NCI-H526 (cell line): Measurements from ENCODE around the gene HS3ST6.
"Not testable (repeated sequence)": the region's sequence is repeated elsewhere in the genome, so short reads cannot be mapped to it uniquely, and the experiment has no call there.

Experiments
- DNase-seq, 2 experiments: peaks; one replicate each; lab custom pipeline; 2025; lab: John Stamatoyannopoulos, UW

Gene HS3ST6

DNA sequence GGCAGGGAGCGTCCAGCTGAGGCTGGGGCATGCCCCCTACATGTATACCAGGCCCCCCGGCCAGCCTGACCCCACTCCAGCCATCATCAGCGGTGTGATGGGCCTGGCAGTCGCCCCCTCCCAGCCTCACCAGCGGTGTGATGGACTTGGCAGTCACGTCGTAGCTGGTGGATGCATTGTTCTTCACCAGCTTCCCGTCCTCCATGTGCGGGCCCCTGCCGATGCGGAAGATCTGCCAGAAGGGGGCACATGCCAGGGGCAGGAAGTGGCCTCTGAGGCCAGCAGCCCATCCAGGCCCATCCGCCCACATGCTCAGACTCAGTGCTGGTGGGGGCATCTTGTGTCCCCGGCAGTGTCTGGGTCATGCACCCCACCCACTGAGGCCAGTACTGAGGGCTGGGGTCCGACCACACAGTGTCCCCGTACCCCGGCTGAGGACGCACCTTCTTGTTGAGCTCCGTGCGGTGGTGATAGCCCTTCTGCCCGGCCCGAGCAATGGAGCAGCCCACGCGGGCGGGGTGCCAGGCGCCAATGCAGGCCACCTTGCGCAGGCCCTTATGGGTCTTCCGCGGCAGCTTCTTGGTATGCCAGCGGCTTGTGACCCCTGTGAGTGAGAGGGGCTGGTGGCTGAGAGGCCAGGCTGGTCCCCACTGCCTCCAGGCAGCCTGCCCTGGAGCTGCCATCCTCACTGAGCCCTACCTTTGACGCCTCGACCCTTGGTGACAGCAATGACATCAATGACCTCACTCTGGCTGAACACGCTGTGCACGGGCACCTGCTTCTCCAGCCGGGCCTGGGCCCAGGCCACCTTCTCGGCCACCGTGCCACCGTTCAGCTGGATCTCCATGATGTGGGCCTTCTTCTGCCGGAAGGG is 28.5 kb upstream of the HS3ST6 start:
- DNase-seq: no peak

DNA sequence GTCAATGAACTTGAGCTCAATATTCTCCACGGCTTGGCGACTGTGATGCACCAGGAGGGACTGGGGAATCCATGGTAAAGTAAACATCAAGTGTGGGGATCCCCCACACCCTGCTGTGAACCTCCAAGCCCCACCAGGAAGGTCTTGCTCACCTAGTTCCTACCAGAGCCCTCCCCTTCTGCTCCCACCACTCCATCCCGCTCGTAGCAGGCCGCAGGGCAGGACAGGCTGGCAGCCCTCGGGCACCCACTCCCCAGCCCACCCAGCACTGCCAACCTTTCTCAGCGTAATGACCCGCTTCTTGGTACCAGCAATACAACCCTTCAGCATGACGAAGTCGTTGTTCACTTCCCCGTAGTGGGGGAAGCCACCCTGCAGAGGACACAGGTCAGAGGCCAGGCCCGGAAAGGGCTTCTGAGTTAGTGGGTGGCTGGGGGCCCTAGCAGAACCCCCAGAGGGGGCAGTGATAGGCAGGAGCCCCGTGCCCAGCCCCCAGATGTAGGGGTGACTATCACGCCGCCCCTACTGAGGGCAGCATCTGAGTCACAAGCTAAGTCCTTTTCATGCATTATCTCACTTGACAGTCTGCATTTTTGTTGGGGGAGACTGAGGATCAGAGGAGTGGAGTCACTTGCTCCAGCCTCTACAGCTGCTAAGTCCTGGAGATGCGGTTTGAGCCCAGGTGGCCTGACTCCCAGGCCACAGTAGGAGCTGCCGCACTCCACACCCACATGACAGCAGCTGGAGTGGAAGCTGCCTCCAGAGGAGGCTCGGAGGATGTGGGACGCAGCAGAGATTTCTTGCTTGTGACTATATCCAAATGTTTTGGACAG is 27.6 kb upstream of the HS3ST6 start:
- DNase-seq: no peak

DNA sequence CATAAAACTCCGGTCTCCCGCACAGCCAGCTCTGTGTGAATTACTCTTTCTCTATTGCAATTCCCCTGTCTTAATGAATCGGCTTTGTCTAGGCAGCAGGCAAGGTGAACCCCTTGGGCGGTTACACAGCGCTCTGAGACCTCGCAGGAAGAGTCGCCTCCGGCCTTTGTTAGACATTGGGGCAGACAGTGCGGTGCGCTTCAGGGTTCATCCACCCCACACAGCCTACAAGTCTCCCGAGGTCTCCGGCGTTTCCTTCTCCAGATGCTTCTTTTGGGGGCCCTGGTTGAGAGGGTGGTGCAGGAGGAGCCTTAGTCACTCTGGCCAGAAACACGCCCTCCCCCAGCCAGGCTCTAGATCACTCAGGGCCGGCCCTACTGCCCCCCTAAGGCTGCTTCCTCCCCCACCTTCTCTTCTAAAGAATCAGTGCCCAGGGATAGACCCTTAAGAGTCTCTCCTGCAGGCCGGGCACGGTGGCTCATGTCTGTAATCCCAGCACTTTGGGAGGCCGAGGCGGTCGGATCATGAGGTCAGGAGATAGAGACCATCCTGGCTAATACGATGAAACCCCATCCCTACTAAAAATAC is 26.5 kb upstream of the HS3ST6 start:
- no peak for DNase-seq

DNA sequence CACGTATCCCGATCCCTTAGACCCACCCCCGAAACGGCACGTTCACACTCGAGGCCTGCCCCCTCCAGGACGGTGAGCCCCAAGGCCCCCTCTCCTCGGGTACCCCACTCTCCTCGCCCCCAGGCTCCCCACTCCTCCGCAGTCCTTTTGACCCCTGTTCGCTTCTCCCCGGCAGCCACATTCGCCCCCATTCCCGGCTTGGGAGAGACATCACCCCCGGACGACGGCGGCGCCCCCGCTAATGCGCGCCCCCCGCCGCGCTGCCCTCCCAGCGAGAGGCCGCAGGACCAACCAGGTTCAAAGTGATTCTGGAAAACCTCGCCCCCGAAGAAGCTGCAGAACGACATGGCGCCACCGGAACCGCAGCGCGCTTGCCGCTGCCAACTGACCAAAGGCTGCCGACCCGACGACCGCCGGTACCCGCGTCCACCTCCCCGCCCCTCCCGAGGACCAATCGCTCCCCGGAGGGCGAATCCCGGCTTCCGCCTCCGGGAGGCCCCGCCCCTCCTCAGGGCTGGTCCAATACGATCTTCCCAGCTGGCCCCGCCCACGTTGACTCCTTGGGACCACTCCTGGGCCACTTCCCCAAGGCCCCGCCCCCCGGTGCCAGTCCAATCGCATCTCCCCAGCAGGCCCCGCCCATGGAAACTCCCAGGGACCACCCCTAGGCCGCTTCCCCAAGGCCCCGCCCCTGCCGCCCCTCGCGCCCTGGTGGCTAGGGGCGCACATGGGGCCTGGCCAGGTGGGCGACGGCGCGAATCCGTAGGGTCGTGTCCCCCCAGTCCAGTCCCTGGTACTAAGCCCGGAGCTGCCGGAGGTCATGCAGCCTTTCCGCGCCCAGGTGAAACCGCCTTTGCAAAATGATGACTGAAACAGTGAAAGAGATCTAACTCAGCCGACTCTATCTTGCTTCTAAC is 24.9 kb upstream of the HS3ST6 start, which contains the start of gene MSRB1:
Gene MSRB1 (minus strand): TSS at position 390 of the 917 bp plus-strand sequence. CDS start 43 bp downstream, at position 347.
- DNase-seq: peak; percentile 88 to 99

DNA sequence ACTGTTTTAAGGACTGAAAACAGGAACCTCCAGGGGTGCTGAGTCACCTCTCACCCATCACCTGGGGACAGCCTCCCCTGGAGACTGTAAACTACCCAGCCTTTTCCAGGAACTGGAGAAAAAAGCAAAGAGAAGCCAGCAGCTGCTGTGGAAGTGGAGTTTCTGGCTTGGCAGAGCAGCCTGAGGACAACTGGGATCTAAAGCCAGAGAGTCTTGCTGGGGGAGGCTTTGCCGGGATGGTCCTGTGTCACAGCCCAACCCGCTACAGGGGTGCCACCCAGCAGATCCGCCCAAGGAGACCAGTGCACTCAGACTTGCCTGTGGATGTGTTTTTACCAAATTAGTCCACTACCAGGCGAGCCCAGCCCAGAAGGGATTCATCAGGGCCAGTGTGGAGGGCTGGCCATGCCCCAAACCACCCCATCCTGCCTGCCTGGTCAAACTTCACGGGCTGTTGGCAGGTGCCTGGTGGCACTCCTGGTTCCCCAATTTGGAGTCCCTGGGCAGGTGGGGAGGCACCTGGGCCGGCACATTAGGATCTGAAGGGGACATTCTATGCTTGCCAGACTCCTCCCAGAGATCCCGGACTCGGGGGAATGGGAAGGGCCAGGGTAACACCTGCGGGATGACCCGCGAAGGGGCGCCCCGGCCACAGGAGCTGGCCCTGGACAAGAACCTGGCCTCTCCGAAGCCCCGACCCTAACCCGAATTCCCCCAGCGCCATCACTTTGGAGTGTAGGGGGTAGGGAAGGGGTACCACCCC is 24.0 kb upstream of the HS3ST6 start:
- DNase-seq: no peak

DNA sequence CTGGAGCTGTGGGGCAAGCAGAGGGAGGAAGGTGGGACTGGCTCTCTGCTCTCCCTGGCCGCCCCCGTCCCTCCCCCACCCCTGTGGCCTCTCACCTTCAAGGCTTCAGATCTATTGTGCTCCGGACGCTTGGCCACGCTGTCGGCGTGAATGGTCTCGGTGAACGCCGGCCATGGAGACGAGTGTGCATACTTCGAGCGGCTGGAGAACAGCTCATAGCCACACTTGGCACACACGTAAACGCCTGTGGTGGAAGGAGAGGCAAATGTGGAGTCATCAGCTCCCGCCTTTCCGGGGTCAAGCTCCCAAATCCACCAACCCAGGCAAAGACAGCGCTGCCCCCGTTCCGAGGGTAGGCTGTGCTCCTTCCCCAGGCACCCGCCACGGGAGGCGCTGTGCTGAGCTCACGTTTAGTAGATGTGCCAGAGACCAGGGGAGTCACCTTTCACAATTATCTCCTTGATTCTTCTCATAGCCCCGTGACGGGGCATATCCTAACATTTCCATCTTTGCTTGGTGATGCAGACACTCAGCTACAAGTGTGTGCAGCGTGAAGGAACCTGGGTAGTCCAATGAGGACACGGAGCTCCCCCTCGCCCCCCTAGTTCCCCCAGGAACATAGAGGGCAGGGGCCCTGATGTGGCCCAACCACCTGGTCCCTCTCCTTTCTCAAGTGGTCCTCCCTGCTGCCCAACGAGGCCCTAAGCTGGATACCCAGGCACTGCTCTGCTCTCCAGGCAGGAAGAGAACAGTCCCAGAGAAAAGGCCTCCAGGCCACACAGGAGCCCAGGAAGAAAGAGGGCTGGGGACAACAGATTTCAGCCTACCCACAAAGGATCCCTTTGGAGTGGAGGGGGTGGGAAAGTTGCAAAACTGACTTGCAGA is 23.2 kb upstream of the HS3ST6 start:
- DNase-seq: peak in 1 of 2 experiments; percentile 66

DNA sequence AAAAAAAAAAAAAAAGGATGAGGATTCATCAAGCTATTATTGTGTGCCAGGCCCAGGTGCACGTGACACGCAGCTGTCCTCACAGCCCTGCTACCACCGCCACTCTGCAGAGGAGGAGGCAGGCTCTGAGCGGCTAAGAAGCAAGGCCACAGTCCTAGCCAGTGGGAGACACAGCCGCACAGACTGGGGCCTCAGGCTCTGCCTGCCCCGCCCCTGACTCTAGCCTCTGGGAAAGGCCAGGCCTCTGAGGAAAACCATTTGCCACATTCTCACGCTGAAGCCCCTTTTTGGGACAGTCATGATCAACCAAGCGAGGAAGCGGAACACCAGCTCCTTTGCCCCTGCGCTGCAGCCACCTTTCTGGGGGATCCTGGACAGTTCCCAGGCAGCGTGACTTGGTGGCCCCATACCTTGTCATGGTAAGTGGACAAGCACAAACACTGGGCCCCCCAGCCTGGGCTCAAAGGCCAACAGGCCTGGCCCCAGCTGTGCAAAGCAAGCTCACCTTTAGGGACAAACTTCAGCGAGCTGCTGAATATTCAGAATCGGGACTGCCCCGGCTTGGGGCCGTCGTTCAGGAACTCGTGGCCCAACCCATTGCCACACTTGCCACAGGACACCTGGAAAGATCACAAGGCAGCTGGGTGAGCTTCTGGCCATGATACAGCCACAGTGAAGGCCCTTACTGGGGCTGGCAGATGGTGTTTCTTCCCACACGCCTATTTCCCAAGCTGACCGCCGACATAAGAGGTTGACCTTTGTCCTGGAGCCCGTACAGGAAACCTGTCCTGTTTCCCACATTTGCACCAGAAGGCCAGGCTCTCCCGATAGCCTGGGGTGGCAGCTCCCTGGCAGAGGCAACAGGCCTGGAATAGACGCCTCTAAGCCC is 22.3 kb upstream of the HS3ST6 start:
- no peak for DNase-seq

DNA sequence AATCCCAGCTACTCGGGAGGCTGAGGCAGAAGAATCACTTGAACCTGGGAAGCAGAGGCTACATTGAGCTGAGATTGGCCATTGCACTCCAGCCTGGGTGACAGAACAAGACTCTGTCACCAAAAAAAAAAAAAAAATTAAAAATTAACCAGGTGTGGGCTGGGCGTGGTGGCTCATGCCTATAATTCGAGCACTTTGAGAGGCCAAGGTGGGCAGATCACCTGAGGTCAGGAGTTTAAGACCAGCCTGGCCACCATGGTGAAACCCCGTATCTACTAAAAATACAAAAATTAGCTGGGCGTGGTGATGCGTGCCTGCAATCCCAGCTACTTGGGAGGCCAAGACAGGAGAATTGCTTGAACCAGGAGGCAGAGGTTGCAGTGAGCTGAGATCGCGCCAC is 21.6 kb upstream of the HS3ST6 start:
- not testable (repeated sequence) for DNase-seq

DNA sequence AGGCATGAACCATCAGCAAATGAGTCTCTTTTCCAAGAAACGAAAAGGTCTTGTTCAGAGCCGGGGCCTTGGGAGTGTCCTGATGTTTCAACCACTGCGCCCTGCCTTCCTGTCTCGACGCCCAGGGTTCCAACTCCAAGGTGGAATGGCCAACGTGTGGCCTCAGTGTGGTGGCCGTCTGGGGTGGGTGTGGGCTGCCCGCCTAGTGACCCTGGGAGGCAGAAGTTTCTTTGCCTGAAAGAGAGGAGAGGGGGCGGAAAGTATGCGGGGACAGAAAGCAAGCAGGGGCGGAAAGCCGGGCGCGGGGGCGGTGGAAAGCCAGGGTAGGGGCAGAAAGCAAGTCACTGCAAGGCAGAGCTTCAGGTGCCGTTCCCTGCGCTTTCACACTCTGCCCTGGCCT is 20.7 kb upstream of the HS3ST6 start:
- DNase-seq: no peak

DNA sequence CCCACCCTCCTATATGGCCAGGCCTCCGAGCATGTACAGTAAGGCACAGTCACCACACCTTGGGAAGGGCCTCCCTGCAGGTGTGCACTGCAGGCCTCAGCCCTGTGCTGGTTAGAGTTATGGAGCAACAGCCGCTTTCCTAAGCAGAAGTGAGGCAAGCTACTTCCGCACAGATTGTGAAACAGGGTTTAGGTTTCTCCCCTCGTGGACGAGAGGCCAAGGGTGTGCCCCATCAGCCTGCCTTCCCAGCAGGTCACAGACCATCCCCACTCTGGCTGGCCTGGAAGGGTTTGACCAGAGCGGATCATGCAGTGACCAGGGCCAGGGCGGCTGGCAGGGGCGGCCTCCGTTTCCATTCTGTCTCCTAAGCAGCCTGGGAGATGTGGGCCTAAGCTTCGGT is 20.1 kb upstream of the HS3ST6 start:
- no peak for DNase-seq

DNA sequence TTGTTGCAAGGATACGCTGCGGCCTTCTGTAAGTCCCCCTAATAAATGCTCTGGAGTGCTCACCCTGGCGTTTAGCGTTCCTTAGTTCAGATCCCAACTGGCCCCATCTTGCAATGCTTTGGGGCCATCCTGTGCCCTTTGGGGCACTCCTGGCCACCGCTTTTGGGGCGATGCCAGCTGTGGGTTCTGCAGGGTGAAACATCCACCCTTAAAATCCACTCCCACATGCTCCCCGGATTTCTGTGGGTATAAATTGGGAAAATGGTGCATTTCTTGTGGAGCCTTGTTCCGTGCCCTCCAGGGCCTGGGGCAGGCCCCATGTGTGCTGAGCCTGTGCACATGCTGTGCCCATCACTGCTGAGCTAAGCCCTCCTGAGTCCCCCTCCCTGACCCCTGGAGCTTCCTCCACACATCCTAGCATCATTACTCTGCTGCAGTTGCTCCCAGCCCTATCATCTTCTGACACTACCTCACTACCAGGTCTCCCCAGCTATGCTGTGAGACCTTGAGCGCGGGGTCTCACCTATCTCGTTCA is 18.8 kb upstream of the HS3ST6 start:
- no peak for DNase-seq

DNA sequence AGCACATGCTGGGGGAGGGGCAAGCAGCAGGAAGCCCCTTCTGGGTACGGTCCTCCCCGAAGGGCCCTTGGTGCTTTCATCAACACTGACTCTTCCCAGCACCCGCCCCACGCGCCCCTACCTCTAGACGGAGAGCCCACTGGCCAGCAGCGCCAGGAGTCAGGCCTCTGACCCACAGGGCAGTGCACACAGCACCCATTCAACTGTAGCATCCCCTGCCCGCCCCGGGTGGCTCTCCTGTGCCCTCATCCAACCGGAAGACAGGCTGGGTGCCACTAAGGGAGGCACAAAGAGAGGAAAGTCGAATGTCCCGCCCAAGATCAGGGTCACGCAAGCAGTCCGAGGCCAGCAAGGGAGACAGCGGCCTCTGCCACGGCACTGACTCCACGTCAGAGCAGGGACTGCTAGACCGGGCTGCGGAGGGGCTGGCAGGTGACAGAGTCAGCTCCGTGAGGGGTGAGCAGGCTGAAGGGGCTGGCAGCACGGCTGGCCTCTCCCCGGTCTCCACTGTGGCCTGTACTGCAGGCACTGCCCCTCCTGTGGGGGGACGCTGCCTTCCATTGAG is 15.0 kb upstream of the HS3ST6 start:
- no peak for DNase-seq

DNA sequence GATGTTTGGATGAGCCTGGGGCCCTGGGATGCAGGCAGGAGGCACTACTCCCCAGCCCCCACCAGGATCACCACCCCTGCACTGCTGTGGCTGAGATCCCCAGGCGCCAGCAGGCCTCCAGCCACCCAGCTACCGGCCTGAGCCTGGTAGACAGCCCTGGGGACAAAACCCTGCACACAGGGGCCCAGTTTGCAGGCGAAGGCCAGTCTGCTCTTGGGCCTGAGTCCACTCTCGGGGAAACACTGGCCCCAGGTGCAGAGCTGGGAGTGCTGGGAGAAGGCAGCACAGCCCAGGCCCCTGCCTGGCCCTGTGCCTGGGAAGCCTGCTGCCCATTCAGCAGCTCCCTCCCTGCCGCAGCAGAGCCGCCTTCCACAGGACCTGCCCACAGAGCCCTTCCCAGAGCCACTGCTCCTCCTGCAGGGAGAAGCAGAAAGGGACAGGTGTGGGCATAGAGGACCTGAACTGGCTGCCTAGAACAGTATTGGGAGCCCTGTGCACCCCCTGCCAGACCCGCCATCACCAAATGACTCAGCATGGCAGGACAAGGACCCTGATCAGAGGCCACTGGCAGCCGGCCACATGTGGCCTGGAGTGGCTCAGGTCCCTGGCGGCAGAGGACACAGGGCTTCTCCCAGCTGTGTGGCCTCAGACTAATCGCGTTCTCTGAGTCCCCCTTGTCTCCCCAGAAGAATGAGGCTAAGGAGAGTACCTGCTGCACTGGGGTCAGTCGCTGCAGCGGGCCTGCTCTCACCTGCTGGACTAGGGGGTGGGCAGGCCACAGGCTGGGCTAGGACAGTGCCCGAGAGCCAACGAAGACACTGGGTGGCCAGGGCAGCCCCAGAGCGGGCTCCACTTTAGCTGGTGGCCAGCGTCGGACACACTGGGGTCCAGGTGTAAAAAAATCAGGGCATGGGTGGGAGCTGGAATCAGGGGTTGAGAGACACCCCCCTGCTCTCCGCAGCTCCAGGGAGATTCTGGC is 14.1 kb upstream of the HS3ST6 start:
- no peak for DNase-seq

DNA sequence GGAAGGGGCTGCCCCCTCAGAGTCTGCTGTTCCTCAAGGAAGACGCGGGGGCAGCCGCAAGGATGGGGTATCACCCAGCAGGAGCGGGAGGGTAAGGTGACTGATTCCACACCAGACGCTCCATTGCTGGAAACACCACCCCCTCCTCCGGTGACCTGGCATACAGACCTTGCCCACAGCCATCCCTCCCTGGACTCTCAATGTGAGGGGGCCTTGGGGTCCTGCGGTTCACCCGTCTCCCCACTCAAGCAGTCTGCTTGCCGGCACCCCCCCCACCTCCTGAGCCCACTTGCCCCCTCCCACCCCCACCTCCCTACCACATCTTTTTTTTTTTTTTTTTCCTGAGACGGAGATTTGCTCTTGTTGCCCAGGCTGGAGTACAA is 12.1 kb upstream of the HS3ST6 start:
- DNase-seq: no peak

DNA sequence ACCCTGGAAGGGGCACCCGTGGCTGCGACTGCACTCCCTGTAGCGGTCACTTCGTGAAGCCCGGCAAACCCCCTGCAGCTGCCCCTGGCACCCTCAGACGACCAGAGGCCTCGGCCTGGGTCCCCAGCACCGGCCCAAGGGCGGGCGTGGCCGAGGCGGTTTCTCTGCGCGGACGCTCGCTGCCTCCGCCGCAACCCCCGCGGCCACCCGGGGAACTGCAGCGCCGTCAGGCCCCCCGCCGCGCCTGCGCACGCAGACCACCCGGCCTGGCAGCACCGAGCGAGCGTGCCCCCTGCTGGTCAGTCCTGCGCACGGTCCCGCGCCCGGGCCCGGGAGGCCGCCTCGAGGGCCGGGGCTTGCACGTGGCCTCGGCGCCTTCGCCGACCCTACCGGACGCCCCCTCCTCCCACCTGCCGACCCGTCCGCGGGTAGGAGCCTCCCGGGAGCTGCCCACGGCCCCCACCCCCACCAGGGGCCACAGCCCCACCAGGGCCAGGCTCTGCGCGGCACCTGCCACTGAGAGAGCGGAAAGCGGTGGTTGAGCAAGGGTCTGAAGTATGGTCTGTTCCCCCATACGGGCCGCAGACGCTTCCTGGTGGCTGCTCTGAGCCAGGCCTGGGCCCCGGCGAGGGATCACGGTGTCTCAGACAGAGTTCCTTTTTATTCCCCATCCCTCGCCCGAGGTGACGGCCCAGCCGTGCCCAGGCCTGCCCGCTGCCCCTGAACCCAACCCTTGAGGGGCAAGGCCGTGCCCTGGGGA is 11.5 kb upstream of the HS3ST6 start:
- peak in 1 of 2 experiments; percentile 85 for DNase-seq

DNA sequence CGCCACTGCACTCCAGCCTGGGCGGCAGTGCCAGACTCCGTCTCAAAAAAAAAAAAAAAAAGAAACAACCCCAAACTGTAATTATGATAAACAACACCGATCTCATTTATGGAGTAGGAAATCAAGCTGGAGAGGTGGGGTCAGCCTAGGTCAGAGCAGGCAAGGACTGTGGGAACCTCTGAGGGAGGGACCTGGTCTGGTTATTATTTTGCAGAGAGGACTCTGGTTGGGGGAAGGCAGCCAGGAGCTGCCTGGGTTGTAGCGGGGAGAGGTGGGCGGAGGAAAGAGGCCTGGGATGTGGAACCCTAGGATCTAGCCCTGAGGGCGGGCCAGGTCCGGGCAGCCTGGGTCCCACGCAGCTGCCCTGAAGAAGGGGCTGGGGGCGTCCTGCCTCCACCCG is 10.9 kb upstream of the HS3ST6 start:
- DNase-seq: peak in 1 of 2 experiments; percentile 29
